HFFc6 (cell line): ENCODE measurements around the gene GNAS. TPM values are rescaled to one million over a fixed set of nuclear protein-coding genes. Genes with fewer than 3 reads are reported as not detected.

Experiments used
- DNase-seq: peaks from one replicate; pipeline ENCODE4 v3.0.0-alpha.2; 2018
- H3K27ac Mint-ChIP-seq: 2 replicates; pipeline ENCODE4 v1.8.0; 2020; ENCODE audit warnings: mild to moderate bottlenecking, mixed read lengths
- H3K27me3 Mint-ChIP-seq: 2 replicates; pipeline ENCODE4 v1.8.0; 2021; ENCODE audit warnings: mild to moderate bottlenecking, moderate library complexity, mixed read lengths; ENCODE audit not compliant: insufficient read depth
- H3K36me3 Mint-ChIP-seq: 2 replicates; pipeline ENCODE4 v1.8.0; 2021; ENCODE audit warnings: low read depth, mixed read lengths
- H3K4me1 Mint-ChIP-seq: 2 replicates; pipeline ENCODE4 v1.8.0; 2020; ENCODE audit warnings: low read depth, mixed read lengths
- H3K4me3 Mint-ChIP-seq: 2 replicates; pipeline ENCODE4 v1.8.0; 2020; ENCODE audit warnings: mild to moderate bottlenecking, moderate library complexity, mixed read lengths
- H3K9me3 Mint-ChIP-seq: 2 replicates; pipeline ENCODE4 v1.8.0; 2020; ENCODE audit warnings: mild to moderate bottlenecking, mixed read lengths
- total RNA-seq, 6 experiments: library from RNA; stranded (reverse); fragmentation: NEBNext Ultra II Directional; extraction: Animal tissue kit (Norgen Biotek cat#: 25700); gene quantifications; 2 replicates in 1 of 6; 3 replicates in 5 of 6; pipeline ENCODE4 v1.2.3, GENCODE V29; 2021
- TF ChIP-seq, protein P1 (sequence below): fragments of 200-600 bp; sonication (generic); IDR thresholded peaks from 2 replicates; pipeline ENCODE4 v1.5.0; 2021; ENCODE audit warnings: antibody characterized with exemption, mild to moderate bottlenecking

The GNAS gene
- total RNA-seq, 6 experiments from 2014 or later, result 820 to 1,032 (median 914) TPM

DNA sequence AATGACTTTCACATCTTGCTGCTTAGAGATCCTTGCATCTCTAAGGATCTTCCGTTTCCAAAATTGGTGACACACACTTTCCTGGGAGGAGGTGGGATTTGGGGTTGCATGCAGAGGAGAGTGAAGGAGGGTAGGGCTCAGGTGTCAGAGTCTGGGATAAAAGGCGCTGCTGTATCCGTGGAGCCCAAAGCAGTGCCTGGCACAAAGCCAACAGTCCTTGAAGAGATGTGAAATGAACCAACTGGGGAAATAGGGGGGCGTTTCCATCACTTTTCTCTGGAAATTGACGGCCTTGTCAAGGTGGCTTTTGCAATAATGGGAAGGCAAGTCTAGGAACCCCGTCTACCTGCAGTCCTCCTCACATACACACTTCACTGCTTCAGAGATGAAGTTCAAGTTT lies 69.0 kb downstream of the GNAS start:
- no peaks in the 10 kb centered on the region for H3K4me1 Mint-ChIP-seq
- TF ChIP-seq, protein P1, sequence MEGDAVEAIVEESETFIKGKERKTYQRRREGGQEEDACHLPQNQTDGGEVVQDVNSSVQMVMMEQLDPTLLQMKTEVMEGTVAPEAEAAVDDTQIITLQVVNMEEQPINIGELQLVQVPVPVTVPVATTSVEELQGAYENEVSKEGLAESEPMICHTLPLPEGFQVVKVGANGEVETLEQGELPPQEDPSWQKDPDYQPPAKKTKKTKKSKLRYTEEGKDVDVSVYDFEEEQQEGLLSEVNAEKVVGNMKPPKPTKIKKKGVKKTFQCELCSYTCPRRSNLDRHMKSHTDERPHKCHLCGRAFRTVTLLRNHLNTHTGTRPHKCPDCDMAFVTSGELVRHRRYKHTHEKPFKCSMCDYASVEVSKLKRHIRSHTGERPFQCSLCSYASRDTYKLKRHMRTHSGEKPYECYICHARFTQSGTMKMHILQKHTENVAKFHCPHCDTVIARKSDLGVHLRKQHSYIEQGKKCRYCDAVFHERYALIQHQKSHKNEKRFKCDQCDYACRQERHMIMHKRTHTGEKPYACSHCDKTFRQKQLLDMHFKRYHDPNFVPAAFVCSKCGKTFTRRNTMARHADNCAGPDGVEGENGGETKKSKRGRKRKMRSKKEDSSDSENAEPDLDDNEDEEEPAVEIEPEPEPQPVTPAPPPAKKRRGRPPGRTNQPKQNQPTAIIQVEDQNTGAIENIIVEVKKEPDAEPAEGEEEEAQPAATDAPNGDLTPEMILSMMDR, result no peak
- H3K36me3 Mint-ChIP-seq, result no peaks in the 10 kb centered on the region
- H3K27ac Mint-ChIP-seq, result no peak overlapping the region
- no peak overlapping the region for H3K4me3 Mint-ChIP-seq
- peaks cover 11% of the 10 kb centered on the region for H3K27me3 Mint-ChIP-seq
- DNase-seq, result no peak
- H3K9me3 Mint-ChIP-seq, result no peaks in the 10 kb centered on the region

DNA sequence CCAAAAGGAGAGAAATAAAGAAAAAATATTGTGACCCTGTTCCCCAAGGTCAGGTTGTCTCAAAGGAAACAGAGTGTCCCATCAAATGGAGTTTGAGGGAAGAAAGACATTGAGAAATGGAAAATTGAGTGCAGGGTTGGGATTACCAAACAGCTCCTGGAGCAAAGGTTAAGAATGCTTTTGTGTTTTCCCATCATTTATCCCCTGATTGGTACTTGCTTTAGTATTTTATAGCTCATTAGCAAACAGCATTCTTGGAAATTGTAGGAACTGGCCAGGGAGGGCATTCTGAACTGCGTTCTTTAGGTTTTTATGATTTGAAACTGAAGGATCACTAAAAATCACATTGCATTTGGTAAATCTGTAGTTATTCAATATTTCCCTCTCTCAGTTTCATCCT lies 69.5 kb downstream of the GNAS start:
- no peaks in the 10 kb centered on the region for H3K9me3 Mint-ChIP-seq
- H3K27ac Mint-ChIP-seq, result no peak overlapping the region
- TF ChIP-seq, protein P1, result no peak
- no peaks in the 10 kb centered on the region for H3K4me1 Mint-ChIP-seq
- H3K36me3 Mint-ChIP-seq, result no peaks in the 10 kb centered on the region
- no peak overlapping the region for H3K4me3 Mint-ChIP-seq
- peaks cover 12% of the 10 kb centered on the region for H3K27me3 Mint-ChIP-seq
- no peak for DNase-seq

DNA sequence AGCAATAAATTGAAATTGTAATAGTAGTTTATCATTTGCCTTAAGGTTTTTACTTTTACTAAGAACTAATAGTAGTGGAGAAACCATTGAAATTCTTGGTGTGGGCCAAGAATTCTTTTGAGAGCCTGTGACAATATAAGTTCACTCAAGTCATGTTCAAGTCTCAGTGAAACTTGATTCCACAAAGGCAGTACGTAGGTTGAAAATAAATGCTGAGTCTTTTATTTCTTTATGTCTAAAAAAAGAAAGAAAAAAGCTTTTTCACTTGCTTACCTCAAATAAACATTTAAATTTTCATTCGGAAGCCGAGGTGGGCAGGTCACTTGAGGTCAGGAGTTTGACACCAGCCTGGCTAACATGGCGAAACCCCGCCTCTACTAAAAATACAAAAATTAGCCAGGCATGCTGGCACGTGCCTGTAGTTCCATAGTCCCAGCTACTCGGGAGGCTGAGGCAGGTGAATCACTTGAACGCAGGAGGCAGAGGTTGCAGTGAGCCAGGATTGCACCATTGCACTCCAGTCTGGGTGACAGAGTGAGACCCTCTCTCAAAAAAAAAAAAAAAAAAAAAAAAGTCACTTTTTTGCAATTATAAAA lies 70.7 kb downstream of the GNAS start:
- Mint-ChIP-seq H3K4me3 (no peak overlapping the region), H3K9me3 (no peaks in the 10 kb centered on the region), H3K27me3 (peaks cover 16% of the 10 kb centered on the region), H3K27ac (no peak overlapping the region), H3K4me1 (no peaks in the 10 kb centered on the region), H3K36me3 (no peaks in the 10 kb centered on the region)
- DNase-seq, result no peak
- TF ChIP-seq, protein P1, result no peak

DNA sequence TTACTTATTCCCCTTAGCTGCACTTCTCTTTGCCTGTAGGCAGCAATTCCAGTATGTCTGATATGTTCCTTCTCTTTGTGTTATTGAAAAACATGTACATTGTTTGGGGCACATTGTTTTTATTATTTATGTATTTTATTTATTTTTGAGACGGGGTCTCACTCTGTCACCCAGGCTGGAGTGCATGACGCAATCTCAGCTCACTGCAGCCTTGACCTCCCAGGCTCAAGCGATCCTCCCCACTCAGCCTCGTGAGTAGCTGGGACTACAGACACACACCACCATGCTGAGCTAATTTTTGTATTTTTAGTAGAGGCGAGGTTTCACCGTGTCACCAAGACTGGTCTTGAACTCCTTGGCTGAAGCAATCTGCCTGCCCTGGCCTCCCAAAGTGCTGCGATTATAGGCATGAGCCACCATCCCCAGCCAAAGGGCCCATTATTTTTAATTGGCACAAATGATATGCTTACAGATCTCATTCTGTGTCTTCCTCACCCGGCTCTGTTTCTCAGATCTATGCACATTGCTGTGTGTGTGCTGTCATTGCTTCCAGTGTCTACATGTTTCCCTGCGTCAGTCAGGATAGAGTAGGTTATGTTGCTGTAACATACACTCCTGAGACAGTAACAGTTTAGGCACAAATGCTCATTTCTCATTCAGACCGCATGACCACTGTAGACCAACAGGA lies 74.4 kb downstream of the GNAS start:
- H3K27me3 Mint-ChIP-seq, result peaks cover 33% of the 10 kb centered on the region
- DNase-seq, result no peak
- H3K9me3 Mint-ChIP-seq, result no peaks in the 10 kb centered on the region
- H3K36me3 Mint-ChIP-seq, result no peaks in the 10 kb centered on the region
- H3K4me1 Mint-ChIP-seq, result no peaks in the 10 kb centered on the region
- H3K4me3 Mint-ChIP-seq, result no peak overlapping the region
- no peak overlapping the region for H3K27ac Mint-ChIP-seq
- TF ChIP-seq, protein P1, result no peak

DNA sequence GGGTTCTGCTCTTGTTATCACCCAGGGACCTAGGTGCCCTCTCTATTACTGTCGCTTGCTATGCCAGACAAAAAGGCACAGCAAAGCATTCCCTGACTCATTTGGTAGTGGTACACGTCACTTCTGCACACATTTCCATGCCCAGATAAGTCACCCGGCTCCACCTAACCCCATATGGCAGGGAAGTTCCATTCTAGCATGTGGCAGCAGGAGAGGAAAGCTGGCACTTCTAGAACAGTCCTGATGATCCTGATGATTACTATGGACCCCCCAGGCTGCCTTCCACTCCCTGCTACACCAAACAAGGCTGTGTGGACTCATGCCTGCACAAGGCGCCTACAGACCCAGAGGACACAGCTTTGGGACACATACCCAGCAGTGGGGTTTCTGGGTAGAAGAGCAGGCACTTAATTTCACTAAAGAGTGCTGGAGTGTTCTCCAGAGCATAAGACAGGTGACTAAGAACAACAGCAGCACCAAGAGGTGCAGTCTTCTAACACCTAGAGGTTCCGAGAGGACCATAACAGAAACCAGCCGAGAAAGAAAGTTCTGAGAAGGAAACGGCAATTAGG lies 75.1 kb downstream of the GNAS start:
- no peak overlapping the region for H3K4me3 Mint-ChIP-seq
- TF ChIP-seq, protein P1, result no peak
- H3K27ac Mint-ChIP-seq, result no peak overlapping the region
- no peaks in the 10 kb centered on the region for H3K9me3 Mint-ChIP-seq
- H3K36me3 Mint-ChIP-seq, result no peaks in the 10 kb centered on the region
- H3K4me1 Mint-ChIP-seq, result no peaks in the 10 kb centered on the region
- no peak for DNase-seq
- peaks cover 33% of the 10 kb centered on the region for H3K27me3 Mint-ChIP-seq
